Stimulated activated naive B cell treated with anti-CD40 and anti-IgM and Interleukin-4, amounts not matched to agents 10 μg/mL and 1 μg/mL and 100 μg/mL, for 72 hours (primary cell): Measurements from ENCODE around the gene RGS7.
A peak's percentile ranks its signal among the peaks of the same experiment; 100 is the strongest.

Experiments used
- ATAC-seq, 2 donors: fragments of 150-1000 bp; cut with Tn5 transposase; replicated peaks; 2 replicates each; pipeline ENCODE4 v1.10.0; 2021; ENCODE audit warnings: moderate library complexity in 1 of 2
- DNase-seq: peaks from one replicate; pipeline ENCODE4 v3.0.0; 2021
- H3K27ac Mint-ChIP-seq: one replicate; pipeline ENCODE4 v1.8.0; 2022; ENCODE audit warnings: mild to moderate bottlenecking, mixed read lengths
- H3K27me3 Mint-ChIP-seq, 2 donors: one replicate each; pipeline ENCODE4 v1.8.0; 2022; ENCODE audit warnings: mixed read lengths in 2 of 2
- H3K36me3 Mint-ChIP-seq, 2 donors: one replicate each; pipeline ENCODE4 v1.8.0; 2022; ENCODE audit warnings: mixed read lengths in 2 of 2, mild to moderate bottlenecking in 1 of 2
- H3K4me1 Mint-ChIP-seq, 2 donors: one replicate each; pipeline ENCODE4 v1.8.0; 2022; ENCODE audit warnings: mixed read lengths in 2 of 2, mild to moderate bottlenecking in 1 of 2
- H3K4me3 Mint-ChIP-seq, 2 donors: one replicate each; pipeline ENCODE4 v1.8.0; 2022; ENCODE audit warnings: mild to moderate bottlenecking in 2 of 2, mixed read lengths in 2 of 2, moderate library complexity in 1 of 2
- H3K9me3 Mint-ChIP-seq, 2 donors: one replicate each; pipeline ENCODE4 v1.8.0; 2022; ENCODE audit warnings: mixed read lengths in 2 of 2, mild to moderate bottlenecking in 1 of 2

The RGS7 gene

DNA sequence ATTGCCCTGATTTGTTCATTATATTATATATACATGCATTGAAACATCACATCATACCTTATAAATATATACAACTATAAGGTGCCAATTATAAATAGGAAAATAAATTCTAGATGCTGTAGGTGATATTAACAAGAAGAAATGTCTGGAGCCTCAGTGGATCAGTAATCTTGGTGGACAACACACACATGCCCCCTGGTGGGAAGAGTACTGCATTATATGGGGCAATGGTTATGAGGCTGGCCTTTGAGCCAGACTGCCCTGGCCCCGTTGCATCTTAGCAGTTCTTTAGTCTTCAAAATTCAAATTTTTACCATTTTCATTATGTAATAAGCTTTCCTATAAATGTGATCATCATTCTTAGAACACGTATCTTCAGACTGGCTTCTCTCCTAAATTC is 410.1 kb downstream of the RGS7 start:
- Mint-ChIP-seq H3K27ac (no peak overlapping the region), H3K4me3 (no peak overlapping the region), H3K9me3 (no peaks in the 10 kb centered on the region), H3K36me3 (no peaks in the 10 kb centered on the region), H3K4me1 (no peaks in the 10 kb centered on the region), H3K27me3 (no peaks in the 10 kb centered on the region)
- ATAC-seq: peak in 1 of 2 donors; percentile 57
- no peak for DNase-seq

DNA sequence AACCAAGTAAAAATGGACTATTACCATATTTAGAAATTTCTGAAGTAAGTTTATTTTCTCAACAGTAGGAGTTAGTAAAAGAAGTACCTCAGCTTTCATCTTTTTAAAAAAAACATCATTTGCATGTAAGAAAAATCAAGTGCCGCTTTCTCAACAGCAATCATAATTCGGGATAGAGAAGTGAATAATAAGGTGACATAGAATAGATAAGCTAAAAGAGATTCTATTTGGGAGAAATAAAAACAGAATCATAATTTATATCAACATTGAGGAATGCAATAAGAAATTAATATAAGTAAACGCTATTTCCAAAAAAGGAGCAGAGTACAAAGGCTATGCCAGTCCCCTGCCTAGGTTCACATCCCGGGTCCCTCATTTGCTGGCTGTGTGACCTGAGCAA is 414.1 kb downstream of the RGS7 start:
- no peak for ATAC-seq
- Mint-ChIP-seq H3K36me3 (no peaks in the 10 kb centered on the region), H3K4me3 (no peak overlapping the region), H3K9me3 (peaks cover 4 to 5% of the 10 kb centered on the region in 2 donors), H3K27me3 (no peaks in the 10 kb centered on the region), H3K27ac (no peak overlapping the region), H3K4me1 (no peaks in the 10 kb centered on the region)
- DNase-seq: no peak

DNA sequence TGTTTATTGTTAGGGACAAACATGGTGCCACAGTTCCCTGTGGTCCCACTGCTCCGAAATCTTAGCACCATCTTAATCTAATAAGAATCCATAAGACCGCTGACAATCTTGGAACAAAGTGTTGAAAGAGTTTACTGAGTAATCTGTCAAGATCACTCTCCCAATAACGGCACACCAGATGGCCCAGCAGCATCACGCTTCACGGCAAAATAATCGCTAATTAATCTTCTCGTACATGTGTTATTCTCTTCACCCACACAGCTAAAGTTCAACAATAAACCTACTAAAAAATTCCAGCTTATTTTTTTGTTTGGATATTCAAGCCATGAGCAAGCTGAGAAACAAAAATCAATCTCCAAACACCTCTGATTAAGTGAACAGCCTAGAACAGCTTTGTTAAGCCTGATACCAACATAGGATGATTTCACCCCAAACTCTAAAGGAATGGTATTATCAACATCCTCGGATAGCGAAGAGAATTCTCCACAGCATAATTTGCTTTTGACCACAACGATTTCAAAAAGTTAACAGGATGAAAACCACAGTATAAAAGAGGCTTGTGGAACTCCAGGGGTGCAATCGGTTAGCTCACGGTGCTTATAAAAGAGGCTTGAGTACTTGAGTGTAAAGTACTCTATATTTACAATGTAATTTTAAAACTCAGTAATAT is 415.2 kb downstream of the RGS7 start:
- no peak overlapping the region for H3K4me3 Mint-ChIP-seq
- no peaks in the 10 kb centered on the region for H3K27me3 Mint-ChIP-seq
- peaks cover 10 to 11% of the 10 kb centered on the region in 2 donors for H3K9me3 Mint-ChIP-seq
- DNase-seq (no peak), ATAC-seq (no peak)
- no peaks in the 10 kb centered on the region for H3K4me1 Mint-ChIP-seq
- H3K36me3 Mint-ChIP-seq: peaks cover 3 to 4% of the 10 kb centered on the region in 2 donors
- H3K27ac Mint-ChIP-seq: no peak overlapping the region

DNA sequence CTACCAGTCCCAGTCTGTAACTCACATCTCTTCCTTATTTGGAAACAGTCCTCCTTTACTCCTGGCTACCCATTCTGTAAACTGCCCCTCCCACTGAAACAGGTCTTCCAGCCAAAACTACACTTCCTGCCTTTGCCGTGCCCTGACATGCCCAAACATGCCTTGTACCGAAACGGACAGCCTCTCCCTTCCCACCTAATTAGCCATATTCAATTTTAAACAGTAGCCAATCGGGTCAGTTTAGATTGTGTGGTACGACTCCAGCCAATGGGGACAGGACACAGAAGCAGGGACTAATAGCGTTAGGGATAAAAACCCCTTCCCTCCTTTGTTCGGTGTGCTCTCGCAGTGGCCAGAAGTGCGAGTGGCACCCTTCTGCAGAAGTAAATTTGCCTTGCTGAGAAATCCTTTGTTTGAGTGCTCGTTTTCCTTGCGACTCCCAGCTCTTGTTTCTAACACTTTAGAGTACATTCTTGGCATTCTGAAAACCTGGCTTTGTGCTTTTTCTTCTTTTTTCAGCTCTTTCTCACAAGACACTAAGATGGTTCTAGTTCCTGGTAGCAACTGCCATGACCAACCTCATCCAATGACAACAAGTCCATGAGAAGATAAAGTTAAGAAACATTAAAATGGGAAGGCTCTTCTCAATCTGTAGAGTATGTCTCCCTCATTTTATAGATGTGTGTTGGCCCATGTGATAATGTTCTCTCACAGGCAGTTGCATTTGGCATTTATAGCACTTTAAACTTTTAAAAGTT is 419.9 kb downstream of the RGS7 start:
- H3K27ac Mint-ChIP-seq: no peak overlapping the region
- peaks cover 4 to 5% of the 10 kb centered on the region in 2 donors for H3K36me3 Mint-ChIP-seq
- no peaks in the 10 kb centered on the region for H3K27me3 Mint-ChIP-seq
- DNase-seq (no peak), ATAC-seq (no peak)
- H3K4me1 Mint-ChIP-seq: no peaks in the 10 kb centered on the region
- no peak overlapping the region for H3K4me3 Mint-ChIP-seq
- H3K9me3 Mint-ChIP-seq: peaks cover 13% of the 10 kb centered on the region in 2 donors

DNA sequence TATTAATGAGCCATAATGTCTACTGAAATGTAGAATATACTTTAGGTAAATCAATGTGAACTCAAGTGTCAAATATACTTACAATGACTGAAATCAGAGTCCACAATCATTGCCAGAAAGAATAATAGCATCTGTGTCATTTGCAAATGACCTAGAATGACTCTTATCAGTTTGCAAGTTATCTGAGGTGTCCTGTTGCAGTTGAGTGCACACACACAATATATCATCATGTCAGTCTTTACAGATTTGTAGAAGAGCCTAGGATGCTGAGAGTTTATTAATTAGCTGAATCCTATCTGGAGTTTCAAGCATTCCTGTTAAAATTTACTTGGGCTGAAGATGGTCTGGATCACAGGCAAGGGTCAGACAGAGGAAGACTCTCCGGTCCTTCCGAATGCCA is 421.1 kb downstream of the RGS7 start:
- no peak for ATAC-seq
- Mint-ChIP-seq H3K36me3 (peaks cover 4 to 5% of the 10 kb centered on the region in 2 donors), H3K4me1 (no peaks in the 10 kb centered on the region), H3K27me3 (no peaks in the 10 kb centered on the region), H3K27ac (no peak overlapping the region), H3K9me3 (peaks cover 13% of the 10 kb centered on the region in 2 donors), H3K4me3 (no peak overlapping the region)
- no peak for DNase-seq

DNA sequence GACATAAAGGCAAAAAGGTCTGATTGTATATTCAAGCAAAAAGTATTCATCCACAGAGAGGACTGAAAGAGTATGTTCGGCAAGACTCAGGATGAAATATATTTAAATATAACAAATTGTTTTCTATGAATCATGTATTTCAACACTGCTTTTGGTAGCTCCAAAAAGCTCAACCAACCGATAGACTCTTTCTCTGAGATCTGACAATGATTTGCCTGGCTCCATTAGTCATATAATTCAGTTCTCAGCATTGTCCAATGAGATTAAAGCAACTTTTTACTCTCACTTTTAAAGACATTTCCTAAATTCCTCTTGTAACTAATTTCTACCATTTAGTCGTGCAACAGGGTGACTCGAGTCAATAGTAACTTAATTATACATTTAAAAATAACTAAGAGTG is 426.0 kb downstream of the RGS7 start:
- no peaks in the 10 kb centered on the region for H3K27me3 Mint-ChIP-seq
- no peak overlapping the region for H3K27ac Mint-ChIP-seq
- H3K4me1 Mint-ChIP-seq: no peaks in the 10 kb centered on the region
- ATAC-seq (no peak), DNase-seq (no peak)
- H3K36me3 Mint-ChIP-seq: no peaks in the 10 kb centered on the region
- H3K4me3 Mint-ChIP-seq: no peak overlapping the region
- peaks cover 1 to 5% of the 10 kb centered on the region in 2 donors for H3K9me3 Mint-ChIP-seq

DNA sequence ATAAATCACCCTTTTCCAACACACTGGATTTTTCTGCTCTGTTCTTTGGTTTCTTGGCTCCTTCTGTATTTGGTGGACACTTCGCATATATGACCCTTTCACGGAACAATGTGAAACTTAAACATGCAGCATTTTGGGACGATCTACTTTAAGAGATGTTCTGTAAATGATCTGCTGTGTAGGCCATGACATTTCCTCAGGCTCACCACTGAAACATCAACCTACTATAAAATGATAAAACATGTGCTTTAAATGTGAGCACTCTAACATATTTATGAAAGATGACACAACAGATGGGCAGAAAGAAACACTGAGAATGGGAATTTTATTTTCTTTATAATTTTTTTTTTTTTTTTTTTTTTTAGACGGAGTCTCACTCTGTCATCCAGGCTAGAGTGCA is 428.7 kb downstream of the RGS7 start:
- DNase-seq: no peak
- no peak for ATAC-seq
- Mint-ChIP-seq H3K36me3 (no peaks in the 10 kb centered on the region), H3K9me3 (peaks cover 1 to 5% of the 10 kb centered on the region in 2 donors), H3K4me1 (no peaks in the 10 kb centered on the region), H3K27ac (no peak overlapping the region), H3K27me3 (no peaks in the 10 kb centered on the region), H3K4me3 (no peak overlapping the region)

DNA sequence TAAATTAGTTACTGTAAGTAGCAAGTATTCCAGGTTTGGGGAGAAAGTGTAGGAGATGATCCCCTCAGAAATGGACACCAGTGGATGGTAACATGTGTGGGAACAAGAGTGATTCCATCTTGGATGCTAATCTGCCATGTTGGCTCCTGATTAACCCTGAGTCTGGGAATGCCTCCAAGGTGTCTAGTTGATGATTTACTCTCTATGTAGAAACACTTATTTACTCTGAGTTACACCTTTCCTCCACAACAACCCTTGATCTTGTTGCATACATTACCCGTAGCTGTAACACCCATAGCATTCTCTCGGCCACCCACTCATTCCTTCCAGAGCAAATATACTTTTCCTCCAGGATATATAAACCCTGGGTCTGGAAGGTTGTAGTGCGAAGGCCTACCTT is 429.2 kb downstream of the RGS7 start:
- Mint-ChIP-seq H3K9me3 (peaks cover 1 to 5% of the 10 kb centered on the region in 2 donors), H3K4me3 (no peak overlapping the region), H3K36me3 (no peaks in the 10 kb centered on the region), H3K27ac (no peak overlapping the region), H3K4me1 (no peaks in the 10 kb centered on the region), H3K27me3 (no peaks in the 10 kb centered on the region)
- no peak for ATAC-seq
- DNase-seq: no peak

DNA sequence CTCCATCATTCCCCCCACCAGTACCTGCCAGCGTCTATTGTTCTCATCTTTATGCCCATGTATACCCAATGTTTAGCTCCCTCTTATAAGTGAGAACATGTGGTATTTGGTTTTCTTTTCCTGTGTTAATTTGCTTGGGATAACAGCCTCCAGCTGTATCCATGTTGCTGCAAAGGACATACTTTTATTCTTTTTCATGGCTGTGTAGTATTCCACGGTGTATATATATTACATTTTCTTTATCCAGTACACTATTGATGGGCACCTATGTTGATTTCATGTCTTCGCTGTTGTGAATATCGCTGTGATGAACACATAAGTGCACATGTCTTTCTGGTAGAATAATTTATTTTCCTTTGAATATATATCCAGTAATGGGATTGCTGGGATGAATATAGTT is 431.7 kb downstream of the RGS7 start:
- no peak overlapping the region for H3K27ac Mint-ChIP-seq
- ATAC-seq (no peak), DNase-seq (no peak)
- no peaks in the 10 kb centered on the region for H3K4me1 Mint-ChIP-seq
- no peak overlapping the region for H3K4me3 Mint-ChIP-seq
- no peaks in the 10 kb centered on the region for H3K36me3 Mint-ChIP-seq
- no peaks in the 10 kb centered on the region for H3K27me3 Mint-ChIP-seq
- peaks cover 3 to 5% of the 10 kb centered on the region in 2 donors for H3K9me3 Mint-ChIP-seq

DNA sequence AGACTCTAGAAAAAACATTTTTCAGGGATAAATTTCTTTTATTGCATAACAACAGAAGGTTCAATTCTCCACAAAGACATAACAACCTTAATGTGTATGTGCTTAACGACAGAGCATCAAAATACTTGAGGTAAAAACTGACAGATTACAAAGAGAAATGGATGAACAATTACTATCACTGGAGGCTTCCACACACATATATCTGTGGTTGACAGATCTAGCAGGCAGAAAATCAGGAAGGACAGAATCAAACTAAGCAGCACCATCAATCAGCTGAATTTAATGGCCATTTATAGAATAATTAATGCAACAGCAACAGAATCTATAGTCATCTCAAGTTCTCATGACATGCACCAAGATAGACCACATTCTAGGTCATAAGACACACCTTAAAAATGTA is 439.0 kb downstream of the RGS7 start:
- no peaks in the 10 kb centered on the region for H3K4me1 Mint-ChIP-seq
- no peak for DNase-seq
- H3K9me3 Mint-ChIP-seq: peaks cover 0 to 7% of the 10 kb centered on the region in 2 donors
- H3K27ac Mint-ChIP-seq: no peak overlapping the region
- no peak for ATAC-seq
- H3K4me3 Mint-ChIP-seq: no peak overlapping the region
- no peaks in the 10 kb centered on the region for H3K36me3 Mint-ChIP-seq
- no peaks in the 10 kb centered on the region for H3K27me3 Mint-ChIP-seq

DNA sequence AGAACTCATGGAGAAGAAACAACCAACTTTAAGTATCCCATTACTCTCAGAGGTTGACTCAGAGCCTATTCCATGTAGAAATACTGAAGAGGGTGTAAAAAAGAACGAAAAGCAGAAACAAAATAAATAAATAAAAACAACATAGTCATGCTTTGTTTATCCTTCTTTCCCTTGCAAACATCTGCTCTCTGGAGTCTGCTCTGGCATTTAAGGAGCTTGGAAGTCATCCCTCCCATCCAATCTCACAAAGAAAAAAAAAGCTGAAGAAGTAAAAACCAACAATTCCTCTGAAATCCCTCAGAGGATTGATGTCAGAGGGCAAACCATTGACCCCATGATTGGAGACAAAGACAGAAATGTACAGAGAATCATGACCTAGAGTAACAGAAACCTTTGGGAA is 442.5 kb downstream of the RGS7 start:
- DNase-seq (no peak), ATAC-seq (no peak)
- Mint-ChIP-seq H3K36me3 (no peaks in the 10 kb centered on the region), H3K4me1 (no peaks in the 10 kb centered on the region), H3K4me3 (no peak overlapping the region), H3K27me3 (no peaks in the 10 kb centered on the region), H3K9me3 (peaks cover 0 to 4% of the 10 kb centered on the region in 2 donors), H3K27ac (no peak overlapping the region)

DNA sequence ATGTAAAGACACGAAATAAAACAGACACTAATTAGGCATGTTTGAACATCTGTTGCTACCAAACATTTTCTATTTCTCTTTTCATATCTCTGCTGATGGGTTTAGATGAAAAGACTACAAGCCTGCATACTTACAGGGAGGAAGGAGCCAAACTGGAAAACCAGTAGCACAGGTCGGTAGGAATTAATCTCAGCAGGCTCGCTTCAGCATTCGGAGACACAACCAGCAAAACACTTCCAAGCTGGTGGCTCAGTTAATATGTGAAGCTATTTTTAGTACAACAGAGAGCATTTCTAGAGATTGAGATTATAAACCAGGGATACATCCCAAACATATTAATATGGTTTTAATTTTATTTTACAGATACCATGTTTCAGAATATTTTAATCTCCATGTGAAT is 444.2 kb downstream of the RGS7 start:
- no peak overlapping the region for H3K4me3 Mint-ChIP-seq
- no peaks in the 10 kb centered on the region for H3K36me3 Mint-ChIP-seq
- no peaks in the 10 kb centered on the region for H3K4me1 Mint-ChIP-seq
- H3K9me3 Mint-ChIP-seq: peaks cover 0 to 4% of the 10 kb centered on the region in 2 donors
- DNase-seq: no peak
- H3K27ac Mint-ChIP-seq: no peak overlapping the region
- no peak for ATAC-seq
- no peaks in the 10 kb centered on the region for H3K27me3 Mint-ChIP-seq

DNA sequence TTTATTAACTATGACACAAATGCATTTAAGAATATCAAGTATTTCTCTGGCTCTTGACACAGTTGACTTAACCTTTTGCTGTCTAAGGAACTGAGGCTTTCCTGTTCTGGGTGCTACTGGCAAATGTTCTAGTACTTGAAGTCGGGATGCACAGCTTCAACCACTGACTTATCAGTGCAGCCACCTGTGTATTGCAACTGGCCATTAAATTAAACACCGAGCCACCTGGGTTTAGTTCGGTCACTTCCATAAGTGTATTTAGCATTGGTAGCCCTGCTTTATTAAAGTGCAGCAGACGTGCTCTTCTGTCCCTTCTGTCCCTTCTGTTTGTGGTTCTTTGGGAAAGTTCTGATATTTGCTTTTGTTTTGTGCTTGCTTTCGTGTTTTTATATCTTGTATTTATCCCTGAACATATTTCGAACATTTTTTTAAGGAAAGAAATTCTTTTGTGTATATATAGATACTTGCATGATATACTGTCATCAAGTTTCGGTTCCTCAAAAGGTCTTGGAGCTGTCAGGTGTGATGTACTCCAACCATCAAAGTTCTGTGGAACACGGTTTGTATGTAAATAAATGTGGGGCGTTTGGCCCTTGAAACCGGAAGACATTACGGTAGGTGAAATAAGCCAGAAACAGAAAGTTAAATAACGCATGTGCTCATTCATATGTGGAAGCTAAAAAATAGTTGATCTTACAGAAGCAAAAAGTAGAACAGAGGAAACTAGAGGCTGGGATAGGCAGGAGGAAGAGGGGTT is 447.1 kb downstream of the RGS7 start:
- ATAC-seq (no peak), DNase-seq (no peak)
- Mint-ChIP-seq H3K9me3 (peaks cover 0 to 4% of the 10 kb centered on the region in 2 donors), H3K4me3 (no peak overlapping the region), H3K27ac (no peak overlapping the region), H3K4me1 (no peaks in the 10 kb centered on the region), H3K36me3 (no peaks in the 10 kb centered on the region), H3K27me3 (no peaks in the 10 kb centered on the region)

DNA sequence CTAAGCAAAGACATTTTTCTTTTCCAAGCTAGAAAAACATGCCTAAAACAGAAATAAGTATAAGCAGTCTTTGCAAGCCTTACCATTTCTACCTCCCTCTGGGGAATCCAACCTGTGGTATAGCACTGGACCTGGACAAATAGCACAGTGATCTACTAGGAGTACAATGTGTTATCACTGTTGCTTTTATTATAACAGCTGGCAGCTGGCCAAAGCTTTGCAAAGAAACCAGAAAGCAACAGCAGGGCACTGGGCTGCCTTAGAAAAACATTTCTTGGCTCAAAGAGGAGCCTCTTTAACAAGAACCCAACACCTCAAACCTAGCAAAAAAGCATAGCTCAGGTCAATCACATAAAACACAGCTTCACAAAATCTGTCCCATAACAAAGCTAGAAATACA is 450.5 kb downstream of the RGS7 start:
- Mint-ChIP-seq H3K4me1 (no peaks in the 10 kb centered on the region), H3K4me3 (no peak overlapping the region), H3K9me3 (peaks cover 2 to 8% of the 10 kb centered on the region in 2 donors), H3K36me3 (no peaks in the 10 kb centered on the region), H3K27ac (no peak overlapping the region), H3K27me3 (no peaks in the 10 kb centered on the region)
- DNase-seq (no peak), ATAC-seq (no peak)
